Small intestine (tissue), 16 donors: ENCODE data around the gene EBP. TPM values are rescaled to one million over a fixed set of nuclear protein-coding genes. Genes with fewer than 3 reads are reported as not detected.

ENCODE experiments used
- DNase-seq, 2 donors: peaks; one replicate each; pipeline versions ENCODE4 v3.0.0 to v3.0.0-alpha.2; 2013
- FAIRE-seq: peaks from 2 replicates; lab custom pipeline; 2012; peaks lifted over from hg19 to GRCh38; lab: Jason Lieb, UNC
- H3K27ac ChIP-seq, 3 donors: one replicate each; pipeline ENCODE4 v1.5.1; 2013; ENCODE audit warnings: low read length in 2 of 3, mild to moderate bottlenecking in 2 of 3, control low read depth in 1 of 3, inconsistent platforms in 1 of 3, low read depth in 1 of 3, moderate library complexity in 1 of 3
- H3K27me3 ChIP-seq, 3 donors: one replicate each; pipeline ENCODE4 v1.6.1; 2013; ENCODE audit warnings: low read length in 3 of 3, inconsistent platforms in 1 of 3; ENCODE audit not compliant: control insufficient read depth in 3 of 3, insufficient read depth in 3 of 3
- H3K36me3 ChIP-seq, 3 donors: one replicate each; pipeline ENCODE4 v1.6.1; 2013; ENCODE audit warnings: low read length in 3 of 3, inconsistent platforms in 1 of 3, low read depth in 1 of 3, mild to moderate bottlenecking in 1 of 3, moderate library complexity in 1 of 3; ENCODE audit not compliant: control insufficient read depth in 3 of 3, insufficient read depth in 2 of 3
- H3K4me1 ChIP-seq, 3 donors: one replicate each; pipeline ENCODE4 v1.6.1; 2013; ENCODE audit warnings: low read length in 2 of 3, inconsistent platforms in 1 of 3, low read depth in 1 of 3, mild to moderate bottlenecking in 1 of 3, moderate library complexity in 1 of 3; ENCODE audit not compliant: control insufficient read depth in 3 of 3, insufficient read depth in 2 of 3
- H3K4me3 ChIP-seq, 3 donors: one replicate each; pipeline ENCODE4 v1.5.1; 2013; ENCODE audit warnings: low read length in 3 of 3, control low read depth in 1 of 3, inconsistent platforms in 1 of 3, low read depth in 1 of 3, mild to moderate bottlenecking in 1 of 3, moderate library complexity in 1 of 3
- H3K9me3 ChIP-seq, 2 donors: one replicate each; pipeline ENCODE4 v1.6.1; 2013; ENCODE audit warnings: low read depth in 1 of 2, low read length in 1 of 2; ENCODE audit not compliant: control insufficient read depth in 2 of 2, insufficient read depth in 1 of 2
- WGBS, 3 donors: extraction: QIAGEN DNeasy Blood & Tissue Kit; methylation state at CpG; one replicate each; pipeline ENCODE4 v1.1.7; 2013; 5-methylcytosine and 5-hydroxymethylcytosine counted together
- long read RNA-seq, 10 donors: transcript quantifications; one replicate each; lab custom pipeline, GENCODE V29; 2026
- polyA plus RNA-seq, 4 donors: library from polyadenylated mRNA; stranded (reverse) in 3 of 4; unstranded in 1 of 4; fragments of 200-250 nt in 3 of 4; fragments of 120-200 nt in 1 of 4; gene quantifications; one replicate each; pipeline versions ENCODE4 v1.2.1 to v1.2.3, GENCODE V29; 2013
- donor health status: healthy with polysubstance abuse.
- donor health status: control.
- donor health status: control.
- donor health status: Bipolar disorder and iron deficiency.
- donor health status: healthy.

The EBP gene
- 100 to 1,000 TPM in 3 of 4 donors, 10 to 100 TPM in 1; 92.9 to 298 (median 124) TPM for polyA plus RNA-seq
- long read RNA-seq, donor 1, transcript EBP-201 (5 exons, 904 nt), result minor isoform, 7 of 159 reads
- long read RNA-seq, donor 1, transcript EBP-205 (5 exons, 1,775 nt), result major isoform, 64 of 159 reads
- long read RNA-seq, donor 1, partial matches to known transcripts, result 86 of 159 reads
- long read RNA-seq, donor 1, other reads (novel, unspliced or antisense), result 0 of 159 reads
- long read RNA-seq, donor 2, transcript EBP-205 (5 exons, 1,775 nt), result major isoform, 9 of 26 reads
- long read RNA-seq, donor 2, partial matches to known transcripts, result 17 of 26 reads
- long read RNA-seq, donor 2, other reads (novel, unspliced or antisense), result 0 of 26 reads
- long read RNA-seq, donor 3, transcript EBP-205 (5 exons, 1,775 nt), result major isoform, 17 of 98 reads
- long read RNA-seq, donor 3, partial matches to known transcripts, result 79 of 98 reads
- long read RNA-seq, donor 3, other reads (novel, unspliced or antisense), result 0 of 98 reads
- long read RNA-seq, donor 4, result 0 reads
- long read RNA-seq, donor 5, partial matches to known transcripts, result 21 of 26 reads
- long read RNA-seq, donor 5, other reads (novel, unspliced or antisense), result 0 of 26 reads
- long read RNA-seq, donor 6, transcript EBP-205 (5 exons, 1,775 nt), result major isoform, 17 of 72 reads
- long read RNA-seq, donor 6, partial matches to known transcripts, result 53 of 72 reads
- long read RNA-seq, donor 6, other reads (novel, unspliced or antisense), result 0 of 72 reads
- long read RNA-seq, donor 7, transcript EBP-205 (5 exons, 1,775 nt), result major isoform, 14 of 85 reads
- long read RNA-seq, donor 7, partial matches to known transcripts, result 66 of 85 reads
- long read RNA-seq, donor 7, other reads (novel, unspliced or antisense), result 0 of 85 reads
- long read RNA-seq, donor 8, partial matches to known transcripts, result 0 of 1 reads
- long read RNA-seq, donor 8, other reads (novel, unspliced or antisense), result 0 of 1 reads
- long read RNA-seq, donor 9, transcript EBP-205 (5 exons, 1,775 nt), result major isoform, 5 of 28 reads
- long read RNA-seq, donor 9, partial matches to known transcripts, result 22 of 28 reads
- long read RNA-seq, donor 9, other reads (novel, unspliced or antisense), result 0 of 28 reads
- long read RNA-seq, donor 10, transcript EBP-205 (5 exons, 1,775 nt), result major isoform, 14 of 69 reads
- long read RNA-seq, donor 10, partial matches to known transcripts, result 52 of 69 reads
- long read RNA-seq, donor 10, other reads (novel, unspliced or antisense), result 0 of 69 reads

DNA sequence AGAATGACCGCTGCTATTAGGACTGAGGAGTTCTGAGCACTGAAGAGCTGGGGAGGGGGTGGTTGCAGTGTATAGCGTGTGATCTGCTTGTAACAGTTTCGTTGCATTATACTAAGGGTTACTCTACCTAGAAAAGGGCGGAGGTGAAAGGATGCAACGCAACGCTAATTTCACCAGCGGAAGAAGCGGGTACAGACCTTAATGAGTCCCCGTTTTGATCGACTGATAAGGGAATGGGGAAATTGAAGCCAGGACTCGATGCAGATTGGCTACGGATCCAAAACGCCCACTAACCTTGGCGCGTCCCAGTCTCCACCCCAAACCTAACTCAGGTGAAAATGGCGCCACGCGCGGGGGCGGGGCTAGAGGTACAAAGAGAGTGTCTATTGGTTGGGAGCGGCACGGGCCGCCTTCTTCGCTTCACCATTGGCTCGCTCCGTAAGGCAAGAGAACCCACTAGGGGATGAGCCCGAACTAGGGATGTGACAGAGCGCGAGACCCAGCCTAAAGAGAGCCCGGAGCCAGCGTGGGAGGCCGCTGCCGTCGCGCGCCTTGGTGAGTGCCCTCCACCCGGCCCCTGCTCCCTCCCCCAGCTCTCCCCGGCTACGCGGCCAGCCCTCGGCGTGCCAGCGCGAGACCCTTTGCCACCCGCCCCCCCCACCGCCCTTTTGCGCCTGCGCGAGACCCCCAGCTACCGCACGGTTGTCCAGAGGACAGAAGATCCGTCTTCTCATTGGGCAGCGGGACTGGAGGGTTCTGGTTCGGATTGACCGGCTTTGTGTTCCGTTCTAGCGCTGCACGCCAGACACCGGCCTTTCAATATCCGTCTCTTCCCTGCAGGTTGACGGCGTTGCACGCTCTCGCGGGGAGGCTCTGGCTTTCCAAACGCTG lies at the start of gene EBP:
Gene EBP (plus strand): TSS at position 456 of the 891 bp plus-strand sequence. CDS start 1,964 bp downstream, outside the sequence.
- Histone ChIP-seq H3K27me3 (no peaks in the 10 kb centered on the region), H3K9me3 (no peaks in the 10 kb centered on the region), H3K4me3 (peak within 1 kb of the TSS; percentile 64 to 68 (median 67)), H3K27ac (peak within 1 kb of the TSS; percentile 71 to 90 (median 90)), H3K36me3 (peaks cover 0 to 28% (median 0%) of the 10 kb centered on the region in 3 donors), H3K4me1 (peaks cover 0 to 10% (median 5%) of the 10 kb centered on the region in 3 donors)
- FAIRE-seq, result no peak
- peak; percentile 93 to 95 for DNase-seq
- 1 to 36% (median 9%) methylated on average over 32 to 66 of the region's 66 CpGs for whole genome bisulfite sequencing, 3 donors

DNA sequence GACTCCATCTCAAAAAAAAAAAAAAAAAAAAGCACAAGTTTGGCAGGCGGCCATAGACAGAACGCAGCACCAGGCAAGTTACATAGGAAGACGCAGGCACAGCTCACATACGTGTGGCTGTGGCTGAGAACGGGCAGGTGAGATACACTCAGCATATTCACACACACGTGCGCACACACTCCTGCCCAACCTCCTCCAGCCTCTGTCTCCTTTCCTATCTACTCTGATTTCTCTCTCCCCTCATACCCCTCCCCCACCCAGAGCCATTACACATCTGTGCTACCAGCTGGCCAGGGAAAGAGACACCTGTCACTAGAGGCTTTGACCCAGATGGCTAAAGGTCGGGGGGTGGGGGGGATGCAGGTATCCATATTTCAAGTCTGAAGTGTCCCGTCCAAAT lies 49.4 kb upstream of the EBP start:
- no peak for FAIRE-seq
- Histone ChIP-seq H3K4me1 (peaks cover 0 to 10% (median 0%) of the 10 kb centered on the region in 3 donors), H3K9me3 (no peaks in the 10 kb centered on the region), H3K4me3 (no peak overlapping the region), H3K27me3 (no peaks in the 10 kb centered on the region), H3K36me3 (no peaks in the 10 kb centered on the region), H3K27ac (no peak overlapping the region)
- WGBS, 3 donors, result 73 to 90% (median 85%) methylated on average over 8 to 9 of the region's 9 CpGs
- DNase-seq, result no peak

DNA sequence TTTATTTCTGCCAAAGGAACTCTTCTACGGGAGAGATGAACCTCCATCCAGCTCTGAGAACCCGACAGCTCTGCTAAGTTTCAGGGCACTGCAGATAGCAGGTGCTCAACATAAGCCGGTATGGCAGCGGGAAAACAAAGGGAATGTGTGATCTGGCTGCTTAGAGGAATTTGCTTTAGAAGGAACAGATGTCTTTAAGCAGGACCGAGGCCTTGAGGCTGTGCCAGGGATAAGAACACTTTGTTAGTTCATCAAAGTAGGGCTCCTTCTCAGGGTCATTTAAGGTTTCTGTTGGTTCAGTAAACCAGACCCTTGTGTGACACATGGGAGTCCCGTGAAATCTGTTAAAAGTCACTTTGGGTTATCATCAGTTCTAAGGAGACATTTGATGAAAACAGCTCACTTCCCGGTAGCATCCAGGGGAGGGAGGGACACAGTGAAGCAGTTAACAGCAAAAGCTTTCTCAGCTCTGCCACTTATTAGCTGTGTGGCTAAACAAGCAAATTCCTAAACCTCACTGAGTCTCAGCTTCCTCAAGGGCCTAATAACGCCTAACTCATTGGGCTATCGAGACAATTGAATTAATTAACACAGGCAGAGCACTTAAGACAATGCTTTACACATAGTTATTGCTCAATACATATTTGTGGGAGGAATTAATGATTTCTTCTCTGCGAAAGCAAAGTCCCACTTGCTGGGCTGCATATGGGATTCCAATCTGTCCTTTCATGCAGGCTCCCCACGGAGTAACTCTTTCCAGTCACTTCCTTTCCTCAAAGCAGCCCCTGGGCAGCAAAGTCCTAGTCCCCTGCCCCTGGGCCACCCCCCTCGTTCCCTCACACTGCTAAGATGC lies 48.5 kb upstream of the EBP start:
- Histone ChIP-seq H3K27ac (no peak overlapping the region), H3K4me1 (peaks cover 0 to 10% (median 0%) of the 10 kb centered on the region in 3 donors), H3K27me3 (no peaks in the 10 kb centered on the region), H3K4me3 (no peak overlapping the region), H3K9me3 (no peaks in the 10 kb centered on the region), H3K36me3 (no peaks in the 10 kb centered on the region)
- WGBS, 3 donors, result 68 to 71% (median 71%) methylated on average over 12 of the region's 12 CpGs
- FAIRE-seq (no peak), DNase-seq (no peak)

DNA sequence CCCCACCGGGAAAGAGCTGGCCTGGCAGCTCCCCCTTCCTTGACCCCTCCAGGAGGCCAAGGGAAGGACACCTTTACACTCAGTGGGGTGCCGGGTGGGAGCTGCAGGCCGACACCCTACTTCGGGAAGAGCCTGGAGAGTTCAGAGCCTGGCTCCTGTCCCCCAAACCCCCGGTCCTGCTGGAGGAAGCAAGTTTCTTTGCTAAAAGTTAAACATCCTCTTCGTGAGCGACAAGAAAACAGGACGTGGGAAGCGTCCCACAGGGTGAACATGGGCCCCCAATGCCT lies 48.0 kb upstream of the EBP start:
- peaks cover 0 to 2% (median 0%) of the 10 kb centered on the region in 3 donors for H3K36me3 ChIP-seq
- 69 to 85% (median 71%) methylated on average over 9 of the region's 9 CpGs for WGBS, 3 donors
- peaks cover 0 to 10% (median 0%) of the 10 kb centered on the region in 3 donors for H3K4me1 ChIP-seq
- no peaks in the 10 kb centered on the region for H3K9me3 ChIP-seq
- DNase-seq (no peak), FAIRE-seq (no peak)
- H3K27me3 ChIP-seq, result no peaks in the 10 kb centered on the region
- H3K27ac ChIP-seq, result no peak overlapping the region
- H3K4me3 ChIP-seq, result no peak overlapping the region

DNA sequence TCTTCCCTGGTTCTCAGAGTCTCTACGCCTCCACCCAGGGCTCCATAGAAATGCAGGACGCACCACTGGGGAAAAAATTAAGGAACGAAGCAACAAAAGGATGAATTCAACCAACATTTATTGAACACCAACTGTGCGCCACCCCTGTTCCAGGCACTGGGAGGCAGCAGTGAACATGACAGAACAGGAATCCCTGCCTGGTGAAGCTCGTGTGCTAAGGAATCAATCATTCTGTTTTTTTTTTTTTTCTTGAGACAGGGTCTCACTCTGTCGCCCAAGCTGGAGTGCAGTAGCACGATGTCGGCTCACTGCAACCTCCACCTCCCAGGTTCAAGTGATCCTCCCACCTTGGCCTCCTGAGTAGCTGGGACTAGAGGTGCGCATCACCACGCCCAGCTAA lies 47.5 kb upstream of the EBP start:
- WGBS, 3 donors, result 74 to 77% (median 74%) methylated on average over 9 to 10 of the region's 10 CpGs
- no peaks in the 10 kb centered on the region for H3K9me3 ChIP-seq
- H3K27ac ChIP-seq, result no peak overlapping the region
- H3K4me3 ChIP-seq, result no peak overlapping the region
- H3K4me1 ChIP-seq, result peaks cover 0 to 10% (median 0%) of the 10 kb centered on the region in 3 donors
- H3K27me3 ChIP-seq, result no peaks in the 10 kb centered on the region
- FAIRE-seq (no peak), DNase-seq (no peak)
- H3K36me3 ChIP-seq, result peaks cover 0 to 4% (median 2%) of the 10 kb centered on the region in 3 donors

DNA sequence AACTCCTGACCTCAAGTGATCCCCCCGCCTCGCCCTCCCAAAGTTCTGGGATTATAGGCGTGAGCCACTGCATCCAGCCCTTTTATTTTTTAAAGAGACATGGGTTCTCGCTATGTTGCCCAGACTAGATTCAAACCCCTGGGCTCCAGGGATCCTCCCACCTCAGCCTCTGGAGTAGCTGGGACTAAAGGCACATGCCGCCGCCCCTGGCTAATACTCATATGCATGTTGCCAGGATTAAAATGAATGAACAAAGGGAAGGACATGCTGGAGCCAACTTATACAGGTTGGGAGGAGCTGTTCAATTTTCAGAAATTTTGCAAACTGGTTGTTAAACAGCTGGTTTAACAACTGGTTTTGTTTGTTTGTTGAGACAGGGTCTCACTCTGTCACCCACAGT lies 47.0 kb upstream of the EBP start:
- H3K27ac ChIP-seq, result no peak overlapping the region
- H3K4me1 ChIP-seq, result peaks cover 0 to 10% (median 0%) of the 10 kb centered on the region in 3 donors
- 62 to 82% (median 73%) methylated on average over 6 of the region's 6 CpGs for WGBS, 3 donors
- no peak for DNase-seq
- H3K4me3 ChIP-seq, result no peak overlapping the region
- H3K9me3 ChIP-seq, result no peaks in the 10 kb centered on the region
- FAIRE-seq, result no peak
- peaks cover 0 to 4% (median 2%) of the 10 kb centered on the region in 3 donors for H3K36me3 ChIP-seq
- H3K27me3 ChIP-seq, result no peaks in the 10 kb centered on the region

DNA sequence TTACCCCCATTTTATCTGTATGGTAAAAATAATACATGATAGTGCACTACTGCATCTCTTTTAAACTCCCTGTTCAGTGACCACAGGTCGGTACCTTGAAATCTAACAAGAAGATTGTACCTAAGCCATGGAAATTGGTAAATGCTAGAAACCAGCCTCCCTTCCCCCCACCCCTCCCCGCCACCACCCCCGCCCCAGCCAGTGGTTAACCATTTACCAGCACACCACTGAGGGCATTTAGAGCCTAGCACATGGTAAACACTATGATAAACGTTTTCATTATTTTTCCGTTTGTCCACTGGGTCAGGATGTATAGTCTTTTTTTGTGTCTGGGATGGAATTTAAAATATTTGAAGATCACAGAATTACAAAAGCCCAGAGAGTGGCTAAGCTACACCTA lies 46.3 kb upstream of the EBP start:
- 3 to 26% (median 11%) methylated on average over 5 of the region's 5 CpGs for WGBS, 3 donors
- Histone ChIP-seq H3K4me1 (peaks cover 0 to 4% (median 0%) of the 10 kb centered on the region in 3 donors), H3K9me3 (no peaks in the 10 kb centered on the region), H3K27me3 (no peaks in the 10 kb centered on the region), H3K36me3 (peaks cover 0 to 4% (median 2%) of the 10 kb centered on the region in 3 donors), H3K4me3 (peak overlapping the region in 2 of 3 donors; percentile 41 to 83), H3K27ac (peak overlapping the region in 2 of 3 donors; percentile 61 to 95)
- FAIRE-seq, result no peak
- DNase-seq, result peak in 1 of 2 donors; percentile 27
